ENCODE data around the gene LRR1. TPM values are rescaled to one million over a fixed set of nuclear protein-coding genes. Genes with fewer than 3 reads are reported as not detected.
"Not testable (repeated sequence)": the region's sequence is repeated elsewhere in the genome, so short reads cannot be mapped to it uniquely, and the experiment has no call there.

The LRR1 gene
- 7.4 TPM for polyA plus RNA-seq (ENCODE audit: insufficient read length)

- peak; percentile 85 for DNase-seq
Observed at GRCh38 chr14:49598485-49599300, at the start of gene LRR1. TSS of gene LRR1 (plus strand) at chr14:49598940. CDS start at chr14:49599021, 81 bp downstream.

- no peak for DNase-seq
Observed at GRCh38 chr14:49549446-49549845, 49.3 kb upstream of the LRR1 start.

GRCh38 chr14:49549881-49550280 lies 48.9 kb upstream of the LRR1 start:
- DNase-seq = no peak

GRCh38 chr14:49550286-49551184 lies 48.2 kb upstream of the LRR1 start:
- DNase-seq = no peak

GRCh38 chr14:49551569-49551968 lies 47.2 kb upstream of the LRR1 start:
- no peak for DNase-seq

GRCh38 chr14:49553106-49553505 lies 45.6 kb upstream of the LRR1 start:
- no peak for DNase-seq

GRCh38 chr14:49553892-49554291 lies 44.8 kb upstream of the LRR1 start:
- DNase-seq = no peak

GRCh38 chr14:49559979-49560768 lies 38.6 kb upstream of the LRR1 start:
- no peak for DNase-seq

- no peak for DNase-seq
Observed at GRCh38 chr14:49566714-49567113, 32.0 kb upstream of the LRR1 start.

- no peak for DNase-seq
Observed at GRCh38 chr14:49569281-49569680, 29.5 kb upstream of the LRR1 start.

GRCh38 chr14:49574038-49574437 lies 24.7 kb upstream of the LRR1 start:
- no peak for DNase-seq

- DNase-seq = no peak
Observed at GRCh38 chr14:49578141-49578540, 20.6 kb upstream of the LRR1 start.

- DNase-seq = no peak
Observed at GRCh38 chr14:49579841-49580240, 18.9 kb upstream of the LRR1 start.

- no peak for DNase-seq
Observed at GRCh38 chr14:49581209-49582112, 17.3 kb upstream of the LRR1 start.

GRCh38 chr14:49582113-49582977 lies 16.4 kb upstream of the LRR1 start:
- DNase-seq = no peak

- no peak for DNase-seq
Observed at GRCh38 chr14:49583629-49584028, 15.1 kb upstream of the LRR1 start.

- no peak for DNase-seq
Observed at GRCh38 chr14:49584058-49584457, 14.7 kb upstream of the LRR1 start.

- DNase-seq = not testable (repeated sequence)
Observed at GRCh38 chr14:49584981-49585640, 13.6 kb upstream of the LRR1 start.

GRCh38 chr14:49585803-49586672 lies 12.7 kb upstream of the LRR1 start, which contains the start of gene RPS29:
TSS of gene RPS29 (minus strand) at chr14:49586380. CDS start at chr14:49586346, 34 bp downstream.
- peak; percentile 99 for DNase-seq

Data from hindlimb muscle (tissue), 1 donor.